ENCODE data around the gene AFF2.

AFF2 gene

GRCh38 chrX:149036086-149036485 is 535.7 kb downstream of the AFF2 start:
- no peak for DNase-seq

- no peak for DNase-seq
Measured at GRCh38 chrX:149037281-149037870, 537.0 kb downstream of the AFF2 start.

GRCh38 chrX:149039057-149039456 is 538.6 kb downstream of the AFF2 start:
- no peak for DNase-seq

GRCh38 chrX:149040873-149041535 is 540.6 kb downstream of the AFF2 start:
- DNase-seq, result no peak

- DNase-seq, result no peak
Measured at GRCh38 chrX:149043401-149043800, 543.0 kb downstream of the AFF2 start.

GRCh38 chrX:149044471-149044870 is 544.1 kb downstream of the AFF2 start:
- DNase-seq, result no peak

- no peak for DNase-seq
Measured at GRCh38 chrX:149045645-149046210, 545.3 kb downstream of the AFF2 start.

Data from DMS79 treated with DMSO at 0.1 percent for 48 hours (cell line).